Large intestine (tissue), 3 donors: ENCODE measurements around the gene RPL13A. TPM values are rescaled to one million over a fixed set of nuclear protein-coding genes. Genes with fewer than 3 reads are reported as not detected.
"Not testable (repeated sequence)": the region's sequence is repeated elsewhere in the genome, so short reads cannot be mapped to it uniquely, and the experiment has no call there.

Experiments
- DNase-seq, 2 donors: peaks; one replicate each; pipeline versions ENCODE4 v3.0.0 to v3.0.0-alpha.2; 2013
- H3K27ac ChIP-seq: one replicate; pipeline ENCODE4 v1.5.1; 2013; ENCODE audit warnings: low read length
- H3K27me3 ChIP-seq: 2 replicates; pipeline ENCODE4 v1.6.1; 2013; ENCODE audit warnings: low read length; ENCODE audit not compliant: control insufficient read depth, insufficient read depth
- H3K36me3 ChIP-seq: 2 replicates; pipeline ENCODE4 v1.6.1; 2013; ENCODE audit warnings: low read length; ENCODE audit not compliant: control insufficient read depth, insufficient read depth
- H3K4me1 ChIP-seq: one replicate; pipeline ENCODE4 v1.6.1; 2013; ENCODE audit warnings: low read length; ENCODE audit not compliant: control insufficient read depth, insufficient read depth
- H3K4me3 ChIP-seq: one replicate; pipeline ENCODE4 v1.5.1; 2013; ENCODE audit warnings: low read length
- H3K9me3 ChIP-seq: one replicate; pipeline ENCODE4 v1.6.1; 2013; ENCODE audit warnings: mild to moderate bottlenecking, low read depth, low read length, moderate library complexity; ENCODE audit not compliant: control insufficient read depth
- WGBS: methylation state at CpG from one replicate; pipeline ENCODE4 v1.1.5; 2013; ENCODE audit warnings: low lambda C conversion rate; ENCODE audit not compliant: insufficient coverage; 5-methylcytosine and 5-hydroxymethylcytosine counted together
- polyA plus RNA-seq: library from polyadenylated mRNA; unstranded; fragments of 120-200 nt; gene quantifications from one replicate; pipeline ENCODE4 v1.2.1, GENCODE V29; 2013

RPL13A gene
- polyA plus RNA-seq, 1 donor = 3,839 TPM

GRCh38 chr19:49442771-49443365, 44.5 kb upstream of the RPL13A start:
- WGBS = no CpG with 5 or more reads among the region's 43 CpGs
- Histone ChIP-seq H3K27me3 (peaks cover 47% of the 10 kb centered on the region), H3K27ac (peak overlapping the region; percentile 58), H3K4me3 (peak overlapping the region; percentile 65), H3K36me3 (peaks cover 10% of the 10 kb centered on the region), H3K4me1 (peaks cover 2% of the 10 kb centered on the region), H3K9me3 (no peaks in the 10 kb centered on the region)
- DNase-seq = peak; percentile 89 to 90

GRCh38 chr19:49443366-49444099, 43.9 kb upstream of the RPL13A start:
- peak; percentile 94 to 97 for DNase-seq
- H3K36me3 ChIP-seq = peaks cover 15% of the 10 kb centered on the region
- WGBS = 0% methylated on average over 5 of the region's 47 CpGs
- H3K27ac ChIP-seq = peak overlapping the region; percentile 58
- H3K4me3 ChIP-seq = peak overlapping the region; percentile 65
- H3K27me3 ChIP-seq = peaks cover 40% of the 10 kb centered on the region
- no peaks in the 10 kb centered on the region for H3K9me3 ChIP-seq
- H3K4me1 ChIP-seq = peaks cover 2% of the 10 kb centered on the region

GRCh38 chr19:49444100-49444700, 43.2 kb upstream of the RPL13A start:
- H3K4me3 ChIP-seq, H3K4me1 ChIP-seq, H3K9me3 ChIP-seq, DNase-seq, H3K27ac ChIP-seq: not testable (repeated sequence)
- 29% methylated on average over 1 of the region's 5 CpGs for WGBS
- Histone ChIP-seq H3K27me3 (peaks cover 34% of the 10 kb centered on the region), H3K36me3 (peaks cover 18% of the 10 kb centered on the region)

GRCh38 chr19:49445997-49446396, 41.4 kb upstream of the RPL13A start:
- H3K4me1 ChIP-seq = peaks cover 2% of the 10 kb centered on the region
- H3K27me3 ChIP-seq = peaks cover 16% of the 10 kb centered on the region
- H3K4me3 ChIP-seq = no peak overlapping the region
- DNase-seq = no peak
- H3K36me3 ChIP-seq = peaks cover 20% of the 10 kb centered on the region
- no CpG with 5 or more reads among the region's 3 CpGs for WGBS
- no peak overlapping the region for H3K27ac ChIP-seq
- H3K9me3 ChIP-seq = no peaks in the 10 kb centered on the region

GRCh38 chr19:49447485-49448431, 39.6 kb upstream of the RPL13A start:
- WGBS = 67% methylated on average over 1 of the region's 32 CpGs
- no peaks in the 10 kb centered on the region for H3K9me3 ChIP-seq
- H3K36me3 ChIP-seq = peaks cover 20% of the 10 kb centered on the region
- peaks cover 2% of the 10 kb centered on the region for H3K27me3 ChIP-seq
- H3K4me1 ChIP-seq = peaks cover 3% of the 10 kb centered on the region
- H3K27ac ChIP-seq = no peak overlapping the region
- no peak for DNase-seq
- no peak overlapping the region for H3K4me3 ChIP-seq

- 100% methylated on average over 1 of the region's 6 CpGs for WGBS
- peaks cover 20% of the 10 kb centered on the region for H3K36me3 ChIP-seq
- DNase-seq = no peak
- no peak overlapping the region for H3K4me3 ChIP-seq
- peaks cover 4% of the 10 kb centered on the region for H3K4me1 ChIP-seq
- no peak overlapping the region for H3K27ac ChIP-seq
- no peaks in the 10 kb centered on the region for H3K27me3 ChIP-seq
- H3K9me3 ChIP-seq = peaks cover 2% of the 10 kb centered on the region
Measured at GRCh38 chr19:49448432-49448786, 39.0 kb upstream of the RPL13A start.

GRCh38 chr19:49450405-49450804, 37.0 kb upstream of the RPL13A start:
- Histone ChIP-seq H3K4me1 (peaks cover 9% of the 10 kb centered on the region), H3K36me3 (peaks cover 20% of the 10 kb centered on the region), H3K27me3 (no peaks in the 10 kb centered on the region), H3K27ac (no peak overlapping the region), H3K9me3 (peaks cover 2% of the 10 kb centered on the region), H3K4me3 (peak overlapping the region; percentile 95)
- WGBS = no CpG with 5 or more reads among the region's 7 CpGs
- no peak for DNase-seq

GRCh38 chr19:49451430-49452181, 35.8 kb upstream of the RPL13A start, which contains the start of gene PIH1D1:
Gene PIH1D1 (minus strand): TSS chr19:49451814. CDS start chr19:49451574, 240 bp downstream.
- WGBS = no CpG with 5 or more reads among the region's 42 CpGs
- Histone ChIP-seq H3K4me3 (peak within 1 kb of the TSS; percentile 95), H3K4me1 (peaks cover 9% of the 10 kb centered on the region), H3K36me3 (peaks cover 18% of the 10 kb centered on the region), H3K27me3 (no peaks in the 10 kb centered on the region), H3K27ac (peak within 1 kb of the TSS; percentile 88), H3K9me3 (peaks cover 2% of the 10 kb centered on the region)
- peak; percentile 98 to 99 for DNase-seq

- peaks cover 9% of the 10 kb centered on the region for H3K4me1 ChIP-seq
- peaks cover 8% of the 10 kb centered on the region for H3K36me3 ChIP-seq
- WGBS = no CpG with 5 or more reads among the region's 66 CpGs
- peak; percentile 98 to 99 for DNase-seq
- H3K4me3 ChIP-seq = peak within 1 kb of the TSS; percentile 66
- no peaks in the 10 kb centered on the region for H3K27me3 ChIP-seq
- H3K9me3 ChIP-seq = peaks cover 2% of the 10 kb centered on the region
- H3K27ac ChIP-seq = peak within 1 kb of the TSS; percentile 88
Measured at GRCh38 chr19:49453013-49453756, 34.2 kb upstream of the RPL13A start, which contains the start of gene ALDH16A1. Gene ALDH16A1 (plus strand): TSS chr19:49453225. CDS start chr19:49453332, 107 bp downstream.
